RWPE2 (cell line): Measurements from ENCODE around the gene NHS.

ENCODE experiments used
- ATAC-seq: fragments of 200-7000 bp; cut with Tn5 transposase; 3 replicates; pipeline ENCODE4 v1.9.1; 2021; ENCODE audit warnings: low read depth
- DNase-seq: peaks from one replicate; pipeline ENCODE4 v3.0.0-alpha.2; 2020; ENCODE audit warnings: low spot score
- H3K27ac ChIP-seq: fragments of 450-650 bp; 2 replicates; pipeline ENCODE4 v1.5.1; 2017; ENCODE audit warnings: mild to moderate bottlenecking; ENCODE audit not compliant: poor library complexity, severe bottlenecking
- H3K27me3 ChIP-seq: fragments of 250-450 bp; sonication (Bioruptor Pico); 2 replicates; pipeline ENCODE4 v1.5.1; 2021; ENCODE audit warnings: mild to moderate bottlenecking, moderate library complexity; ENCODE audit not compliant: insufficient read depth, poor library complexity, severe bottlenecking
- H3K36me3 ChIP-seq: fragments of 250-450 bp; sonication (Bioruptor Pico); 2 replicates; pipeline ENCODE4 v1.5.1; 2020; ENCODE audit warnings: low read depth, mild to moderate bottlenecking, moderate library complexity
- H3K4me1 ChIP-seq: fragments of 250-450 bp; sonication (Bioruptor Pico); 2 replicates; pipeline ENCODE4 v1.5.1; 2021; ENCODE audit warnings: mild to moderate bottlenecking, moderate library complexity; ENCODE audit not compliant: insufficient read depth, poor library complexity, severe bottlenecking
- H3K4me3 ChIP-seq: fragments of 250-450 bp; sonication (Bioruptor Pico); 2 replicates; pipeline ENCODE4 v1.5.1; 2021; ENCODE audit warnings: mild to moderate bottlenecking, moderate library complexity; ENCODE audit not compliant: severe bottlenecking
- H3K9me3 ChIP-seq: fragments of 250-450 bp; sonication (Bioruptor Pico); 2 replicates; pipeline ENCODE4 v1.5.1; 2021; ENCODE audit warnings: mild to moderate bottlenecking, moderate library complexity; ENCODE audit not compliant: severe bottlenecking
- CTCF ChIP-seq: fragments of 450-650 bp; IDR thresholded peaks from one replicate; pipeline ENCODE4 v1.5.1; 2017; ENCODE audit warnings: mild to moderate bottlenecking, moderate library complexity; ENCODE audit not compliant: poor library complexity, severe bottlenecking

The NHS gene

GRCh38 chrX:17679820-17680219 lies 304.8 kb downstream of the NHS start:
- ATAC-seq = no peak
- DNase-seq = no peak
- Histone ChIP-seq H3K9me3 (no peaks in the 10 kb centered on the region), H3K4me3 (no peak overlapping the region), H3K27me3 (no peaks in the 10 kb centered on the region), H3K4me1 (no peaks in the 10 kb centered on the region), H3K36me3 (no peaks in the 10 kb centered on the region), H3K27ac (no peak overlapping the region)
- TF ChIP-seq CTCF = no peak

- Histone ChIP-seq H3K4me3 (no peak overlapping the region), H3K27ac (no peak overlapping the region), H3K27me3 (no peaks in the 10 kb centered on the region), H3K9me3 (no peaks in the 10 kb centered on the region), H3K4me1 (no peaks in the 10 kb centered on the region), H3K36me3 (no peaks in the 10 kb centered on the region)
- ATAC-seq (no peak), DNase-seq (no peak)
- no peak for TF ChIP-seq CTCF
Observed at GRCh38 chrX:17680732-17681413, 305.9 kb downstream of the NHS start.

- Histone ChIP-seq H3K4me1 (no peaks in the 10 kb centered on the region), H3K27ac (no peak overlapping the region), H3K9me3 (no peaks in the 10 kb centered on the region), H3K27me3 (no peaks in the 10 kb centered on the region), H3K36me3 (no peaks in the 10 kb centered on the region), H3K4me3 (no peak overlapping the region)
- no peak for DNase-seq
- no peak for ATAC-seq
- no peak for TF ChIP-seq CTCF
Observed at GRCh38 chrX:17682259-17682658, 307.3 kb downstream of the NHS start.

- H3K4me1 ChIP-seq = no peaks in the 10 kb centered on the region
- no peak overlapping the region for H3K4me3 ChIP-seq
- no peak for TF ChIP-seq CTCF
- no peaks in the 10 kb centered on the region for H3K27me3 ChIP-seq
- H3K27ac ChIP-seq = no peak overlapping the region
- ATAC-seq (no peak), DNase-seq (no peak)
- no peaks in the 10 kb centered on the region for H3K36me3 ChIP-seq
- no peaks in the 10 kb centered on the region for H3K9me3 ChIP-seq
Observed at GRCh38 chrX:17685026-17685425, 310.0 kb downstream of the NHS start.

- DNase-seq (no peak), ATAC-seq (no peak)
- H3K27me3 ChIP-seq = no peaks in the 10 kb centered on the region
- no peak overlapping the region for H3K4me3 ChIP-seq
- H3K27ac ChIP-seq = no peak overlapping the region
- no peak for TF ChIP-seq CTCF
- H3K36me3 ChIP-seq = no peaks in the 10 kb centered on the region
- no peaks in the 10 kb centered on the region for H3K4me1 ChIP-seq
- no peaks in the 10 kb centered on the region for H3K9me3 ChIP-seq
Observed at GRCh38 chrX:17687648-17688047, 312.6 kb downstream of the NHS start.
